Trophoblast cell (in vitro differentiated cells and primary cell): ENCODE measurements around the gene MSRB1.

Experiments
- DNase-seq, 2 donors: peaks; one replicate each; pipeline ENCODE4 v3.0.0-alpha.2; 2016
- H2AFZ ChIP-seq: 2 replicates; pipeline ENCODE4 v1.6.1; 2013; ENCODE audit warnings: low read length, moderate library complexity, mild to moderate bottlenecking; ENCODE audit not compliant: insufficient read depth, poor library complexity
- H2AK5ac ChIP-seq: 2 replicates; pipeline ENCODE4 v1.6.1; 2013; ENCODE audit warnings: mild to moderate bottlenecking, low read length
- H2BK120ac ChIP-seq: 2 replicates; pipeline ENCODE4 v1.6.1; 2013; ENCODE audit warnings: low read length, mild to moderate bottlenecking, moderate library complexity; ENCODE audit not compliant: insufficient read depth, poor library complexity
- H2BK12ac ChIP-seq: 2 replicates; pipeline ENCODE4 v1.6.1; 2013; ENCODE audit warnings: mild to moderate bottlenecking, low read length, moderate library complexity
- H2BK5ac ChIP-seq: 2 replicates; pipeline ENCODE4 v1.6.1; 2013; ENCODE audit warnings: low read length, low read depth, moderate library complexity, mild to moderate bottlenecking; ENCODE audit not compliant: poor library complexity
- H3K14ac ChIP-seq: 2 replicates; pipeline ENCODE4 v1.6.1; 2013; ENCODE audit warnings: mild to moderate bottlenecking, low read length
- H3K18ac ChIP-seq: 2 replicates; pipeline ENCODE4 v1.6.1; 2013; ENCODE audit warnings: mild to moderate bottlenecking, low read length
- H3K23ac ChIP-seq: 2 replicates; pipeline ENCODE4 v1.6.1; 2013; ENCODE audit warnings: low read length
- H3K27ac ChIP-seq: 2 replicates; pipeline ENCODE4 v1.5.1; 2013; ENCODE audit warnings: low read depth, mild to moderate bottlenecking, inconsistent platforms, low read length, moderate library complexity
- H3K27me3 ChIP-seq: 2 replicates; pipeline ENCODE4 v1.6.1; 2013; ENCODE audit warnings: inconsistent platforms, mild to moderate bottlenecking, low read length, moderate library complexity; ENCODE audit not compliant: insufficient read depth
- H3K36me3 ChIP-seq, 2 experiments: 1 replicate in 1 of 2; 2 replicates in 1 of 2; pipeline ENCODE4 v1.6.1; 2013; ENCODE audit warnings: low read length in 2 of 2, mild to moderate bottlenecking in 2 of 2, moderate library complexity in 1 of 2; ENCODE audit not compliant: insufficient read depth in 2 of 2, control insufficient read depth in 1 of 2
- H3K4ac ChIP-seq: 2 replicates; pipeline ENCODE4 v1.6.1; 2013; ENCODE audit warnings: low read depth, mild to moderate bottlenecking, low read length, moderate library complexity
- H3K4me1 ChIP-seq, 2 experiments: 1 replicate in 1 of 2; 2 replicates in 1 of 2; pipeline ENCODE4 v1.6.1; 2013; ENCODE audit warnings: low read length in 2 of 2, mild to moderate bottlenecking in 2 of 2, moderate library complexity in 1 of 2; ENCODE audit not compliant: insufficient read depth in 2 of 2, control insufficient read depth in 1 of 2
- H3K4me2 ChIP-seq: 2 replicates; pipeline ENCODE4 v1.6.1; 2013; ENCODE audit warnings: inconsistent platforms, mild to moderate bottlenecking, low read length, moderate library complexity
- H3K4me3 ChIP-seq: 2 replicates; pipeline ENCODE4 v1.5.1; 2013; ENCODE audit warnings: mild to moderate bottlenecking, low read depth, low read length, inconsistent platforms
- H3K79me1 ChIP-seq: one replicate; pipeline ENCODE4 v1.6.1; 2013; ENCODE audit warnings: low read length
- H3K79me2 ChIP-seq: 2 replicates; pipeline ENCODE4 v1.6.1; 2013; ENCODE audit warnings: low read length, mild to moderate bottlenecking; ENCODE audit not compliant: control insufficient read depth, insufficient read depth, poor library complexity
- H3K9ac ChIP-seq: 2 replicates; pipeline ENCODE4 v1.6.1; 2013; ENCODE audit warnings: mild to moderate bottlenecking, low read length
- H3K9me3 ChIP-seq: 2 replicates; pipeline ENCODE4 v1.6.1; 2013; ENCODE audit warnings: low read depth, mild to moderate bottlenecking, control low read depth, inconsistent platforms, low read length; ENCODE audit not compliant: insufficient read depth
- H4K12ac ChIP-seq: 2 replicates; pipeline ENCODE4 v1.6.1; 2013; ENCODE audit warnings: low read depth, mild to moderate bottlenecking, low read length, moderate library complexity
- H4K8ac ChIP-seq: 2 replicates; pipeline ENCODE4 v1.6.1; 2013; ENCODE audit warnings: low read depth, mild to moderate bottlenecking, low read length, moderate library complexity
- H4K91ac ChIP-seq: one replicate; pipeline ENCODE4 v1.6.1; 2013; ENCODE audit warnings: low read depth, mild to moderate bottlenecking, low read length, moderate library complexity
- WGBS: extraction: QIAGEN DNeasy Blood & Tissue Kit; methylation state at CpG from one replicate; pipeline ENCODE4 v1.1.7; 2013; ENCODE audit warnings: missing lambda C conversion rate; ENCODE audit not compliant: insufficient read length, insufficient coverage; ENCODE audit errors: extremely low coverage; 5-methylcytosine and 5-hydroxymethylcytosine counted together

The MSRB1 gene

DNA sequence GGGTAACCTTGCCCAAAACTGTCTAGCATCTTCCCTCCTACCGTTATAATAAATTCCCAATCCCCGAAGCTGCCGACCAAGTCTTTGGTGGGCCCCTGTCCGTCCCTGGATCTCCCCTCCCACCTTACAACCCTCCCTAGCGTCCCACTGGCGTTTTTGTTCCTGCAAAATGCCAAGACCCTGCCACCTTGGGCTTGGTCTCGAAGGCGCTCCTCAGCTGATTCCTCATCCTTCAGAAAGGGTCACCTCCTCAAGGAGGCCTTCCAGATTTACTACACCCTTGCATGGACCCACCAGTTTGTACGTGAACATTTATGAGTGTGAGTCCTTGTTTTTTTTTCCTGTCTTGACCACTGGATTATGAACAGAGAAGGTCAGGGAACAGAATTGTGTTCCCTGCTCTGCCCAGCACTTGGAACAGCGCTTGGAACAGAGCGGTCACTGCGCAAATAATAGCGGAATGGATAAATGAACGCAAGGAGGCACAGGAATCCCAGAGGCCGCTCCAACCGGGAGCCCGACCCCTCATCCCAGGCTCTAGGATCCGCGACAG is 40.1 kb upstream of the MSRB1 start:
- H3K27ac ChIP-seq, result no peak overlapping the region
- no peak overlapping the region for H4K12ac ChIP-seq
- H4K8ac ChIP-seq, result no peak overlapping the region
- H3K4ac ChIP-seq, result no peak overlapping the region
- H3K36me3 ChIP-seq, result peaks cover 23 to 26% of the 10 kb centered on the region in 2 experiments
- H2BK12ac ChIP-seq, result no peak overlapping the region
- peaks cover 18 to 25% of the 10 kb centered on the region in 2 experiments for H3K4me1 ChIP-seq
- H2AFZ ChIP-seq, result no peak overlapping the region
- H3K27me3 ChIP-seq, result peaks cover 37% of the 10 kb centered on the region
- peak overlapping the region; percentile 76 for H3K4me3 ChIP-seq
- H3K79me1 ChIP-seq, result peaks cover 8% of the 10 kb centered on the region
- H3K23ac ChIP-seq, result no peak overlapping the region
- no peak overlapping the region for H2AK5ac ChIP-seq
- WGBS, result no CpG with 5 or more reads among the region's 19 CpGs
- no peak overlapping the region for H2BK5ac ChIP-seq
- peak overlapping the region; percentile 98 for H3K4me2 ChIP-seq
- no peak overlapping the region for H3K9ac ChIP-seq
- H3K14ac ChIP-seq, result no peak overlapping the region
- H3K79me2 ChIP-seq, result peaks cover 2% of the 10 kb centered on the region
- H3K18ac ChIP-seq, result no peak overlapping the region
- no peak overlapping the region for H4K91ac ChIP-seq
- DNase-seq, result no peak
- H3K9me3 ChIP-seq, result peaks cover 8% of the 10 kb centered on the region
- H2BK120ac ChIP-seq, result no peak overlapping the region

DNA sequence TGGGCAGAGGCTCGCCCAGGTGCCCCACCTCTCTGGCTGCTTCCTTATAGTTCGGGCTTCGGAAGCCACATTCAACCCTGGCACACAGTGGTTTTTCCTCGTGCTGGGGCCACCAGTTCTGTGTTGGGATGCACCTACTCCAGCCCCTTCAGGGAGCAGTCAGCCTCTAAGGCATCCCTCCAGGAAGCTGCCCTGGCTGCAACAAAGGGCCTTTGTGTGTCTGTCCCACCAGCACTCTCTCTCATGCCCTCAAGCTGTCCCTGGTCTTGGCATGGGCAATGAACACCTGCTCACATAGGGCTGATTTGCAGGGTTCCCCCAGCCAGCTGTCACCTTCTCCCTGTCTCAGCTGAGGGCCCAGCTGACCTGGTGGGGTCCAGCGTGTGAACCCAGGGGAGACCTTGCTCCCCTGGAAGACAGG is 39.0 kb upstream of the MSRB1 start:
- Histone ChIP-seq H3K9ac (no peak overlapping the region), H3K4me3 (no peak overlapping the region), H2BK120ac (no peak overlapping the region), H3K14ac (no peak overlapping the region), H3K18ac (no peak overlapping the region), H3K23ac (no peak overlapping the region), H2BK12ac (no peak overlapping the region), H3K9me3 (peaks cover 8% of the 10 kb centered on the region), H3K36me3 (peaks cover 33% of the 10 kb centered on the region in 2 experiments), H3K4ac (no peak overlapping the region), H3K27me3 (peaks cover 37% of the 10 kb centered on the region), H2AFZ (no peak overlapping the region), H4K12ac (no peak overlapping the region), H3K27ac (no peak overlapping the region), H3K79me2 (peaks cover 2% of the 10 kb centered on the region), H2AK5ac (no peak overlapping the region), H3K79me1 (peaks cover 8% of the 10 kb centered on the region), H2BK5ac (no peak overlapping the region), H4K8ac (no peak overlapping the region), H3K4me2 (no peak overlapping the region), H4K91ac (no peak overlapping the region), H3K4me1 (peaks cover 18 to 25% of the 10 kb centered on the region in 2 experiments)
- WGBS, result no CpG with 5 or more reads among the region's 5 CpGs
- DNase-seq, result no peak

DNA sequence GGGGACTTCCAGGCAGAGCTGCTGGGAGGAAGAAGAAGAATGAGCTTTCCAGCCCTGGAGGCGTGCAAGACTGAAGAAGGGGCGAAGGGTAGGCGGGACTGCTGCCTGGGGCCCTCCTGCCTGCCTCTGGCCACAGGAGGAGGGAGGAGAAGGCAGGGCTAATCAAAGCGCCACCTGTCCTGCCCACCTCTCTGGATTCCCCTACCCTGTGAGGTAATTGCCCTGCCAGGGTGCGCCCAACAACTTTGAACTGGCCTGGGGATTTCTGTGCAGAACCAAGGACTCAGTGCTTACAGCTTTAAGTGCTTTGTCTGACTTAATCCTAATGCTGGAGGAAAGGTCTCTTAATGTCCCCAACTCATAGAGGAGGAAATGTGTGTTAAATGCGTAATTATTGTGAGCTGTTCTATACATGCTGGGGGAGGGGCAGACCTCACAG is 38.4 kb upstream of the MSRB1 start, which contains the start of gene NOXO1:
TSS of gene NOXO1 (minus strand) at position 72 of the 439 bp plus-strand sequence. CDS start 290 bp downstream, outside the sequence.
- Histone ChIP-seq H2BK120ac (no peak within 1 kb of the TSS), H3K4me2 (no peak within 1 kb of the TSS), H2BK5ac (no peak within 1 kb of the TSS), H4K91ac (no peak within 1 kb of the TSS), H3K9ac (no peak within 1 kb of the TSS), H3K23ac (no peak within 1 kb of the TSS), H3K4me3 (no peak within 1 kb of the TSS), H4K12ac (no peak within 1 kb of the TSS), H4K8ac (no peak within 1 kb of the TSS), H2AK5ac (no peak within 1 kb of the TSS), H3K36me3 (peaks cover 33 to 34% of the 10 kb centered on the region in 2 experiments), H3K18ac (no peak within 1 kb of the TSS), H3K27me3 (peaks cover 37% of the 10 kb centered on the region), H3K4me1 (peaks cover 18 to 25% of the 10 kb centered on the region in 2 experiments), H3K4ac (no peak within 1 kb of the TSS), H2BK12ac (no peak within 1 kb of the TSS), H2AFZ (no peak within 1 kb of the TSS), H3K79me1 (peaks cover 8% of the 10 kb centered on the region), H3K14ac (no peak within 1 kb of the TSS), H3K79me2 (peaks cover 2% of the 10 kb centered on the region), H3K9me3 (peaks cover 8% of the 10 kb centered on the region), H3K27ac (no peak within 1 kb of the TSS)
- no CpG with 5 or more reads among the region's 6 CpGs for WGBS
- DNase-seq, result no peak

DNA sequence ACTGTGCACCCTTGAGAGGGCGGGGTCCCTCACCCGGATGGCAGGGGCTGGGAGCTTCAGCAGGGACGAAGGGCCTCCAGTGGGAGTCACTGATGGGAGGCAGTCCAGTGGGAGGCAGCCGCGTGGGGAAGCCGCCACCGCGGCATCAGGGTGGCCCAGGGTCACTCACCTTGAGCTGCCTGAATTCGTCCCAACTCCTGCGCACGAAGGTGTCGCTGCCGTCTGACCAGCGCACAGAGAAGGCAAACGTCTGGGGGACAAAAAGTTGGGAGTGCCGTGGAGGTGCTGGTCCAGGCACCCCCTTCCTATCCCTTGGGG is 37.7 kb upstream of the MSRB1 start:
- Histone ChIP-seq H3K18ac (no peak overlapping the region), H2AFZ (no peak overlapping the region), H3K4me2 (no peak overlapping the region), H3K36me3 (peaks cover 33% of the 10 kb centered on the region in 2 experiments), H3K27ac (no peak overlapping the region), H4K8ac (no peak overlapping the region), H3K79me1 (peaks cover 8% of the 10 kb centered on the region), H4K12ac (no peak overlapping the region), H3K4ac (no peak overlapping the region), H2BK12ac (no peak overlapping the region), H2BK5ac (no peak overlapping the region), H3K79me2 (peaks cover 2% of the 10 kb centered on the region), H3K14ac (no peak overlapping the region), H3K9ac (no peak overlapping the region), H2AK5ac (no peak overlapping the region), H4K91ac (no peak overlapping the region), H2BK120ac (no peak overlapping the region), H3K27me3 (peaks cover 37% of the 10 kb centered on the region), H3K23ac (no peak overlapping the region), H3K4me1 (peaks cover 18 to 25% of the 10 kb centered on the region in 2 experiments), H3K4me3 (no peak overlapping the region), H3K9me3 (peaks cover 8% of the 10 kb centered on the region)
- no peak for DNase-seq
- WGBS, result no CpG with 5 or more reads among the region's 16 CpGs
